ENCODE data around the gene NRG3.

The NRG3 gene

GRCh38 chr10:82742898-82743297 lies 867.9 kb downstream of the NRG3 start:
- no peak for DNase-seq

GRCh38 chr10:82750538-82750937 lies 875.5 kb downstream of the NRG3 start:
- no peak for DNase-seq

GRCh38 chr10:82757397-82757796 lies 882.4 kb downstream of the NRG3 start:
- no peak for DNase-seq

DNA sequence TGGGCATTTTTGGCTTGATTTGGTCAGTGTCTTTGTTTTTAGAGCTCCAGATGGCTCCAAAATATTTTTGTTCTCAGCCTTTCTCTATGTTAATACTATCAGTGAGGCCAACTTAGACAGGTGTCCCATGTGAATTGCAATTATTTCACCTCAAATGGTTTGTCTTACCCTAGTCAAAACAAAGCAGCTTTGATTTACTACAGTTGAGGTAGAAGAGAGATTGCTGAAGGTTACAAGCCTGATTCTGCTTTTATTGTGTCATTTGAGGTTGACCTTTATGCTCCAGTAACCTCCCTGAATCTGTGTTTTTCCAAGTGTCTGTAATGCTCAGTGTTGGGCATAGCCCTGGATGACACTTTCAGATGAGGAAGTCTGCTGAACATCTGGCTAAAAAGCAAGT lies 882.9 kb downstream of the NRG3 start:
- DNase-seq: peak; percentile 45

DNA sequence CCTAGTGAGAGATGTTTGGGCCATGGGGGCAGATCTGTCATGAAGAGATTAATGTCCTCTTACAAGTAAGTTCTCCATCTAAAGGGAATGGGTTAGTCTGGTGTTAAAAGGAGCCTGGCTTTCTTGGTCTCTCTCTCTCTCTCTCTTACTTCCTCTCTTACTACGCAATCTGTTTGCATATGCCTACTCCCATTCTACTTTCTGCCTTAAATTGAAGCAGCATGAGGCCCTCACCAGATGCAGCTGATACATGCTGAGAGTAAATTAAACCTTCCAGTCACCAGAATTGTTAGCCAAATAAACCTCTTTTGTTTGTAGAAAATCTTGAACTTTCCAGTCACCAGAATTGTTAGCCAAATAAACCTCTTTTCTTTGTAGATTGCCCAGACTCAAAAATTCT lies 884.1 kb downstream of the NRG3 start:
- DNase-seq: no peak

GRCh38 chr10:82762641-82763040 lies 887.6 kb downstream of the NRG3 start:
- no peak for DNase-seq

DNA sequence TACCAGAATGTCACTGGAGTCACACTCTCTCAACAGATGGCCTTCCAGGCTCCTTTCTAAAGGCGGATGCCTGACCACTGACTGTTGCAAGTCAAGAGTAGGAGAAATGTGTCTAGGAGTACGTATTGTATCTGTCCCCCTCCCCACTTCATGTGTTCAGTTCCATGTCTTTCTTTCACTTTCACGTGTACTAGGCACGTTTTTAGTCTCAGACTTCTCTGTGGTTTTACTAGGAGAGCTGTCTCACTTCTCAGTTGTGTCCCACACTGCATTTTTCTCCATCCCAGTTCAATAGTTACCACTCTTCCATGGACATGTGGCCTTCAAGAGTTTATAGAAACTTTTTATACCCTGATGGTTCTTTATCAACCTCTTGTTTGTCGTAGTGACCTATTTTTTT lies 893.0 kb downstream of the NRG3 start:
- DNase-seq: no peak

DNA sequence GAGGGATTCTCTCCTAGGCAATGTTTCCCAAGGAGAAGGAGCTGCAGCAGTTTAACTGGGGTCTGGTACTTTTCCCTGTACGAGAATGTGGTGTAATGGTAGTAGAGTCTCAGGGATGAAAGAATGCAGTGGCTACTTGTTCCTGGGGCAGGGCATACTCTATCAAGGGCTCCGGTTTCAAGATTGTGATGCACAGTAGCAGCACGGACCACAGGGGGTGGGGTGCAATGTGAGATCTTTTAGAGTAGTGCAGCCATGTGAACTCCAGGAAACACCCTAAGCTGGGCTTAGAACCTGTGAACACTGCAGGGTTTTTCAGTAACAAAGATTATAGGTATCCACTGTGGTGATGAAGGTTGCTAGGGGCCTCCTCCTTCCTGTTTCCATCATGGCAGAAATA lies 903.9 kb downstream of the NRG3 start:
- DNase-seq: no peak

DNA sequence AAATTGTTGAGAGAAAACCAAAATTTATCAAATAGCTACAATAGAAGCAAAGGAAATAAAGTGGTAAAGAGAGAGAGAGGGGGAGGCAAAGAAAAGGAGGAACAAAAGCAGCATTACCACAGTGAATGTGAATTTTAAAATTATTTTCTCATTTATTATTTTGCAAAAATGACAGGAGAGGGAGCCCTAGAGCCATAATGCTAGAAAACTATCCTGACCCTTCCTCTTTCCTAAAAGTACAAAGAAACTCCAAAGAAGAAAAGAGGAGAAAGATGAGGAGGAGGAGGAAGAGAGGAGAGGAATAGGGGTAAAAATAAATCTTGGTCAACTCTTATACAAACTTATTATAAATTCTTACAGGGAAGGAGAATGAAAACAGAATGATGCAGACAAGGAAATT lies 921.5 kb downstream of the NRG3 start:
- no peak for DNase-seq

GRCh38 chr10:82801289-82801688 lies 926.3 kb downstream of the NRG3 start:
- no peak for DNase-seq

- no peak for DNase-seq
These were observed 936.6 kb downstream of the NRG3 start for GRCh38 chr10:82811621-82812020.

GRCh38 chr10:82813856-82814255 lies 938.9 kb downstream of the NRG3 start:
- no peak for DNase-seq

DNA sequence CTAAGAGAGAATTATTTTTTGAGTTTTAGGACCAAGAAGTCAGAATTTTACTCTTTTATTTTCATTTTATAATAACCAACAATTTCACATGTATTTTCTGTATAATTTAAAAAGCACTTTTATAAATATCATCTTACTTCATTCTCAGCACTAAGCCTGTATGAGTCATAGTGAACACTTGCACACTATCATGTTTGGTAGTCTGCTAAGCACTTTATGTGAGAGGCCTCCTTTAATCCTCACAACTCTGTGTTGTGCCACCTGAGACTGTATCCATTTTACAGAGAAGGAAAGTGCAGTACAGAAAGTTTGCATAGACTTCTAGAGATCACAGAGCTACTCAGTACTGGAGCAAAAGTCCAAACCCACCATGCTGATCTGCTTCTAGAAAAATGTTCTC lies 939.6 kb downstream of the NRG3 start:
- no peak for DNase-seq

GRCh38 chr10:82815680-82816079 lies 940.7 kb downstream of the NRG3 start:
- DNase-seq: no peak

DNA sequence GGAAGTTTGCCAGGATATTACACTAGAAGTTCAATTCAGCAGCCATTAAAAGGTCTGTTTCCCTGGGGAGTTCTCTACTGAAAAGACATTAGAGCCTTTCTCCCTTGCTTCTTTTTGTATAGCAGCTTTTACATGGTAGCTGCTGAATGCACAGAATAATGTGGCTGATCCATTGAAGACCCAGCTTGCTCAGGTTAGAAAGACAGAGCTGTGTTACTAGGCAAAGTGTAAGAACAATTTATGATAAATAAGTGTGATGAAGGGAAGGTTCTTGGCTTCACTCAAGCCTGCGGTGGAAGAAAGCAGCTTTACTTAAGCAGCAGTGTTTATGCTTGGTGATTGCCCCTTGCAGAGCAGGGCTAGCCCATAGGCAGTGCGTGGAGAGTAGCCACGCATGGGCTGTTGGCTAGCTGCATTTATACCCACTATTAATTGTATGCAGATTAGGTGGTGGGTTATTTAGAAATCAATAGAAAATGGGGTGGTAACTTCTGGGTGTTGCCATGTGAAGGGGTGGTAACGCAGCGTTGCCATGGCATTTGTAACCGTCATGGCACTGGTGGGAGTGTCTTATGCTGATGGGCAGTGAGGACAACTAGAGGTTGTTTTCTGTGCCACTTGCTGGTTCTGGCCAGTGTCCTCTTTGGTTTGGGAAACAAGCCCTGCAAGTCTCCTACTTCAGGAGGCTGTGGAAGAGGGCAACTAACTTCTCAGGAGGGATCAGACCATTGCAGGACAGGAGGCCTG lies 942.9 kb downstream of the NRG3 start:
- DNase-seq: no peak

GRCh38 chr10:82821043-82821442 lies 946.0 kb downstream of the NRG3 start:
- no peak for DNase-seq

DNA sequence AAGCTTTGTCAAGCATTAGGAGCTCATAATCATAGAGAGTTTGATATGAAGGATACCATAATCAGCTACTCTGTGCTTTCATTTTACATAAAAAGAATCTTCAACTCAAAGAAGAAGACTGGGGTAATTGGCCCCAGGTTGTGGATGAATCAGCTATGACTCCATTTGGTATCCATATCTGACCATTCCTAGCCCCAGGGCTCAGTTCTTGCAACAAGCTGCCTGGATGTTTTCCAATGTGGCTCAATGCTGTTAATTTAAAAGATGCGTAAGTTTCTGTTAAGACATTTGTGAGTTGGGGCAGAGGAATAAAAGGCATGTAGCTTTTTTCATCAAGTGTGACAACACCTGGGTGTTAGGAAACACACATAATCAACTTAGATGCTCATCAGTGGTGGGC lies 951.1 kb downstream of the NRG3 start:
- no peak for DNase-seq

- no peak for DNase-seq
These were observed 952.9 kb downstream of the NRG3 start for GRCh38 chr10:82827901-82828300.

- DNase-seq: no peak
These were observed 972.2 kb downstream of the NRG3 start for GRCh38 chr10:82847242-82847641.

DNA sequence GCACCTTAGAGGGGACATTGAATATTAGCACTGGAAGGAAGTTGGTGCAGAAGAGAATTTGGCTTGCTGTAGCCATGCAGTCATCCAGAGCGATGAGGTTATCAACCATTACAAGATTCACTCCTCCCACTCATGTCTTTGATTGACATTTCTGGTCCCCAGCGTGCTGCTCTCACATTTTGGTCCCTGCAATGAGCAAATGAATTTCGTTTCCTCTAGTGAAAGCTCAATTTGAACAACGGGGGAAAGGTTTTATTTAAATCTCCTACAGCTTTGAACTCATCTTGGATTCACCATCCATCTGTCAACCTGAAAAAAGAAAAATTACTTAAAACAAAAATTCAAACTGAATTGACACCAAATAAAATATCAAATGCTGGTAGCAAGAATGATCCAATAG lies 975.2 kb downstream of the NRG3 start:
- DNase-seq: no peak

DNA sequence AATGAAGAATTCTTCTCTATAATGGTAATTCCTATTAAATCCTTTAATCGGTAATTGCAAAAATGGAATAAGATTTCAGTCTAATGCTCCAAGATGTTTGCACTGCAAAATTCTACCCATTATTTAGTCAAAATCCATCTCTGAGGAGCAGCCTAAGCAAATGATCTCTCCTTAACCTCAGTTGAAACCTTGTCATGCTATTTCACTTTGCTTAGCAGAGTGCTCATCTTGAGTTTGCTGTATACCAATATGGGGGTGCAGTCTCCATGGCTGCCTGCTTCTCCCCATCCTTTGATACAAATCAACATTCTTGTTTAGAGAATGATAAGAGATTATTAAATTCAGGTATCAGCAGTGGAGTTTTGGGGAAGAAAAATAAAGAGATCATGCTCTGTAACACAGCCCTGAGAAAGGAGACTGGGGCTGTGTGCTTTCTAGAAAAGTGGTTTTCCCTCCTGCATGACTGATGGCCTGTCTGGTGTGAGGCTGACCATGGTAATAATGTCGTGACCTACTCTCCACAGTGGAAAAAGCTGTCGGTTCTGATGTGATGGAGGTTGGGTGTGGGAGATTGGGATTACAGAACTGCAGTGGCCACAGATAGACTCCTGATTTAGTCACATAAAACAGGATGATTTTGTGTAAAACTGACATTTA lies 982.1 kb downstream of the NRG3 start:
- no peak for DNase-seq

GRCh38 chr10:82861889-82862288 lies 986.9 kb downstream of the NRG3 start:
- DNase-seq: no peak

GRCh38 chr10:82865366-82865765 lies 990.4 kb downstream of the NRG3 start:
- no peak for DNase-seq

DNA sequence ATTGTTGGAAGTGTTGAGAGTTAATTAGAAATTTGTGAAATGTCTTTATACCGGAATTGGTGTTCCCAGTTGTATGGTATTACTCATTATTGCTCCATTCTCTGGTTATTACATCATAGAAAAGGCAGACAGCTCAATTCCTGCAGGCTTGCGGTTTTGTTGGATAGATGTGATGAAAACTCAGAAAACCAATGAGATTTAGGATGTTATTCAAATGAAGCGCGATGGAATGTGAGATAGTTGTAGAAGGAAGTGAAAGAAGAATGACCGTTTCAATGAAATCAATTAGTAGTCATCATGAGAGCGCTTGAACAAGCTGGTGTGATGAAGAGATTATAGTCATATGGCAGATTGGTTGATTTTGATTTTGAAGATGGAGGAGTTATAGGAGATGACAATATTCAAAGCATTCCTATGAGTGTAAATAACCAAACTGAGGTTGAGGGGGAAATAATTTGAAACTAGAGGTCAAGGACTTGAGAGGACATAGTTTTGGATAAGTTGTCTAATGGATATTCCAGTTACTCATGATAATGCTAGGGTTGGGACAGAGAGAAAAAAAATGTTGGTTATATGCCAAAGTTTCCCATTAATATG lies 991.5 kb downstream of the NRG3 start:
- DNase-seq: no peak

DNA sequence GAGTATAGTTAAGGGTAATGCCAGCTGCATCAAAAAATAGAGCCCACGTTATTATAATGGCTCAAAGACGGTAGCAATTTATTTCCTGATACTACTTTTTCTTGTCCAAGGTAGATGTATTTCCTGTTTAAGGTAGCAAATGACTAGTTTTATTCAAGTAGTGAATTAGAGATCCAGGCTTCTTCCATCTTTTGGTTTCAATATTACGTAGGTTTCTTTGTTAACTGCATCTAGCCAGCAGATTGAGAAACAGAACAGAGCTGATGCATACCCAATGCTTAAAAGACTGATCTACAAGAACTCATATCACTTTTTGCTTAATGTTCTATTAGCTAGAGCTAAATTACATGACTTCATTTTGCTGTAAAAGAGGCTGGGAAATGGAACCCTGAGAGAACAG lies 992.1 kb downstream of the NRG3 start:
- no peak for DNase-seq
